Measurements from ENCODE around the gene PPP1R3G. TPM values are rescaled to one million over a fixed set of nuclear protein-coding genes. Genes with fewer than 3 reads are reported as not detected.
A peak's percentile ranks its signal among the peaks of the same experiment; 100 is the strongest.

The PPP1R3G gene
- total and polyA plus RNA-seq, 2 of the 13 experiments (the other 11 are each of a cell fraction or from before 2014, with no cell fraction given): 1.2 to 1.3 TPM

GRCh38 chr6:5059036-5059896 is 25.9 kb upstream of the PPP1R3G start (continued):
- TF ChIP-seq ZBTB25 (CRISPR knock-in tag; IDR thresholded peaks at IDR 0.05) (no peak), ZNF740 (CRISPR knock-in tag; IDR thresholded peaks at IDR 0.05) (no peak), KLF6 (CRISPR knock-in tag; IDR thresholded peaks at IDR 0.05) (peak; percentile 66; the same call in 1 of the 2 replicates), ZNF232 (CRISPR knock-in tag; IDR thresholded peaks at IDR 0.05; ENCODE audit: borderline replicate concordance) (peak; percentile 81; the same call in 1 of the 2 replicates), ZBTB37 (CRISPR knock-in tag; IDR thresholded peaks at IDR 0.05) (no peak), NFKBIZ (CRISPR knock-in tag; IDR thresholded peaks at IDR 0.05) (no peak), ZNF234 (CRISPR knock-in tag; conservative IDR thresholded peaks at IDR 0.05) (no peak), ZNF780A (CRISPR knock-in tag; IDR thresholded peaks at IDR 0.05) (no peak), MEF2D (CRISPR knock-in tag; IDR thresholded peaks at IDR 0.05) (peak; percentile 87), HNF4A (CRISPR knock-in tag; IDR thresholded peaks at IDR 0.05) (peak; percentile 99), ZSCAN31 (CRISPR knock-in tag; IDR thresholded peaks at IDR 0.05; ENCODE audit: low read depth) (peak; percentile 54; the same call in 1 of the 2 replicates), THAP8 (CRISPR knock-in tag; IDR thresholded peaks at IDR 0.05; ENCODE audit: borderline replicate concordance) (peak; percentile 65; the same call in 1 of the 2 replicates), RFX3 (CRISPR knock-in tag; IDR thresholded peaks at IDR 0.05) (no peak), FOXK2 (IDR thresholded peaks at IDR 0.05) (0 out of 2 replicates have a peak, but pooled peaks have one; percentile 26), ZSCAN9 (CRISPR knock-in tag; IDR thresholded peaks at IDR 0.05; ENCODE audit: borderline replicate concordance) (peak; percentile 89), AGO1 (IDR thresholded peaks at IDR 0.05; ENCODE audit: low read depth, low read length, poor library complexity, severe bottlenecking) (no peak), ZNF670 (CRISPR knock-in tag; IDR thresholded peaks at IDR 0.05; ENCODE audit: borderline replicate concordance) (peak; percentile 90; the same call in 1 of the 2 replicates), NFATC3 (CRISPR knock-in tag; IDR thresholded peaks at IDR 0.05) (no peak), SRF (IDR thresholded peaks at IDR 0.05; ENCODE audit: low read depth, low read length) (no peak), CEBPB (IDR thresholded peaks at IDR 0.05; ENCODE audit: borderline replicate concordance, low read depth, low read length) (no peak; the same call in 1 of the 2 replicates), RELA (CRISPR knock-in tag; IDR thresholded peaks at IDR 0.05) (no peak)
- TF ChIP-seq, protein P1, sequence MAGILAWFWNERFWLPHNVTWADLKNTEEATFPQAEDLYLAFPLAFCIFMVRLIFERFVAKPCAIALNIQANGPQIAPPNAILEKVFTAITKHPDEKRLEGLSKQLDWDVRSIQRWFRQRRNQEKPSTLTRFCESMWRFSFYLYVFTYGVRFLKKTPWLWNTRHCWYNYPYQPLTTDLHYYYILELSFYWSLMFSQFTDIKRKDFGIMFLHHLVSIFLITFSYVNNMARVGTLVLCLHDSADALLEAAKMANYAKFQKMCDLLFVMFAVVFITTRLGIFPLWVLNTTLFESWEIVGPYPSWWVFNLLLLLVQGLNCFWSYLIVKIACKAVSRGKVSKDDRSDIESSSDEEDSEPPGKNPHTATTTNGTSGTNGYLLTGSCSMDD (CRISPR knock-in tag; IDR thresholded peaks at IDR 0.05): no peak
- TF ChIP-seq, protein P2, sequence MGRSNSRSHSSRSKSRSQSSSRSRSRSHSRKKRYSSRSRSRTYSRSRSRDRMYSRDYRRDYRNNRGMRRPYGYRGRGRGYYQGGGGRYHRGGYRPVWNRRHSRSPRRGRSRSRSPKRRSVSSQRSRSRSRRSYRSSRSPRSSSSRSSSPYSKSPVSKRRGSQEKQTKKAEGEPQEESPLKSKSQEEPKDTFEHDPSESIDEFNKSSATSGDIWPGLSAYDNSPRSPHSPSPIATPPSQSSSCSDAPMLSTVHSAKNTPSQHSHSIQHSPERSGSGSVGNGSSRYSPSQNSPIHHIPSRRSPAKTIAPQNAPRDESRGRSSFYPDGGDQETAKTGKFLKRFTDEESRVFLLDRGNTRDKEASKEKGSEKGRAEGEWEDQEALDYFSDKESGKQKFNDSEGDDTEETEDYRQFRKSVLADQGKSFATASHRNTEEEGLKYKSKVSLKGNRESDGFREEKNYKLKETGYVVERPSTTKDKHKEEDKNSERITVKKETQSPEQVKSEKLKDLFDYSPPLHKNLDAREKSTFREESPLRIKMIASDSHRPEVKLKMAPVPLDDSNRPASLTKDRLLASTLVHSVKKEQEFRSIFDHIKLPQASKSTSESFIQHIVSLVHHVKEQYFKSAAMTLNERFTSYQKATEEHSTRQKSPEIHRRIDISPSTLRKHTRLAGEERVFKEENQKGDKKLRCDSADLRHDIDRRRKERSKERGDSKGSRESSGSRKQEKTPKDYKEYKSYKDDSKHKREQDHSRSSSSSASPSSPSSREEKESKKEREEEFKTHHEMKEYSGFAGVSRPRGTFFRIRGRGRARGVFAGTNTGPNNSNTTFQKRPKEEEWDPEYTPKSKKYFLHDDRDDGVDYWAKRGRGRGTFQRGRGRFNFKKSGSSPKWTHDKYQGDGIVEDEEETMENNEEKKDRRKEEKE (IDR thresholded peaks at IDR 0.05): no peak
